IMR-90 (cell line): ENCODE data around the gene DESI1. TPM values are rescaled to one million over a fixed set of nuclear protein-coding genes. Genes with fewer than 3 reads are reported as not detected.

Experiments used
- ATAC-seq: fragments of 200-7000 bp; cut with Tn5 transposase; 2 replicates; pipeline ENCODE4 v1.9.1; 2020; ENCODE audit warnings: low read depth, mild to moderate bottlenecking, moderate library complexity
- BruUV-seq: library from RNA; stranded (reverse); fragments of 400-500 nt; replicated peaks from 2 replicates; lab custom pipeline; 2021; lab: Mats Ljungman, UMichigan
- CTCF ChIA-PET: fragments of 300-600 bp; formaldehyde crosslinking; extraction: SDS; loops from one replicate; lab custom pipeline; 2021; ENCODE audit warnings: antibody characterized with exemption; lab: Yijun Ruan, JAX
- POLR2A ChIA-PET: fragments of 300-600 bp; sonication (Branson Sonifier 250); formaldehyde crosslinking; loops from one replicate; lab custom pipeline; 2022; ENCODE audit warnings: antibody characterized with exemption; ENCODE audit not compliant: unreplicated experiment; lab: Charles Lee
- DNase-seq: peaks from one replicate; pipeline ENCODE4 v3.0.0; 2013
- H2AFZ ChIP-seq: replicated peaks from 2 replicates; pipeline ENCODE3; 2013; ENCODE audit warnings: low read length, mild to moderate bottlenecking; ENCODE audit not compliant: poor library complexity
- H2AK5ac ChIP-seq: 2 replicates; pipeline ENCODE4 v1.6.1; 2013; ENCODE audit warnings: low read depth, low read length, inconsistent platforms
- H2AK9ac ChIP-seq: replicated peaks from 2 replicates; pipeline ENCODE3; 2013; ENCODE audit warnings: mild to moderate bottlenecking, low read depth, low read length, moderate library complexity; ENCODE audit not compliant: poor library complexity
- H2BK120ac ChIP-seq: 2 replicates; pipeline ENCODE4 v1.6.1; 2013; ENCODE audit warnings: low read depth, low read length, inconsistent platforms
- H2BK15ac ChIP-seq: 3 replicates; pipeline ENCODE4 v1.6.1; 2013; ENCODE audit warnings: low read depth, low read length, inconsistent platforms
- H2BK20ac ChIP-seq: 2 replicates; pipeline ENCODE4 v1.6.1; 2013; ENCODE audit warnings: low read depth, mild to moderate bottlenecking, inconsistent platforms, low read length, moderate library complexity
- H2BK5ac ChIP-seq: 2 replicates; pipeline ENCODE4 v1.6.1; 2013; ENCODE audit warnings: mild to moderate bottlenecking, low read depth, low read length, inconsistent platforms; ENCODE audit not compliant: poor library complexity, severe bottlenecking
- H3K14ac ChIP-seq: replicated peaks from 2 replicates; pipeline ENCODE4 v1.6.1; 2013; ENCODE audit warnings: low read depth, low read length, inconsistent platforms
- H3K18ac ChIP-seq: 2 replicates; pipeline ENCODE4 v1.6.1; 2013; ENCODE audit warnings: low read depth, low read length, control low read depth
- H3K23ac ChIP-seq: 2 replicates; pipeline ENCODE4 v1.6.1; 2013; ENCODE audit warnings: low read depth, low read length, inconsistent platforms
- H3K27ac ChIP-seq: 2 replicates; pipeline ENCODE4 v1.5.1; 2013; ENCODE audit warnings: mild to moderate bottlenecking, control low read depth, low read length; ENCODE audit not compliant: insufficient read depth
- H3K27me3 ChIP-seq: 2 replicates; pipeline ENCODE4 v1.6.1; 2013; ENCODE audit warnings: low read length; ENCODE audit not compliant: control insufficient read depth, insufficient read depth
- H3K36me3 ChIP-seq: 2 replicates; pipeline ENCODE4 v1.6.1; 2013; ENCODE audit warnings: low read length, mixed read lengths; ENCODE audit not compliant: control insufficient read depth, insufficient read depth
- H3K4ac ChIP-seq: 2 replicates; pipeline ENCODE4 v1.6.1; 2013; ENCODE audit warnings: low read depth, low read length, inconsistent platforms
- H3K4me1 ChIP-seq: 2 replicates; pipeline ENCODE4 v1.6.1; 2013; ENCODE audit warnings: low read length, mixed read lengths; ENCODE audit not compliant: control insufficient read depth, insufficient read depth
- H3K4me2 ChIP-seq: 2 replicates; pipeline ENCODE4 v1.6.1; 2013; ENCODE audit warnings: low read depth, mild to moderate bottlenecking, control low read depth, low read length, moderate library complexity
- H3K4me3 ChIP-seq: 2 replicates; pipeline ENCODE4 v1.5.1; 2013; ENCODE audit warnings: low read depth, mild to moderate bottlenecking, control low read depth, low read length, moderate library complexity; ENCODE audit not compliant: insufficient read depth
- H3K56ac ChIP-seq: 2 replicates; pipeline ENCODE4 v1.6.1; 2013; ENCODE audit warnings: low read length, inconsistent platforms; ENCODE audit not compliant: insufficient read depth; ENCODE audit errors: extremely low read depth
- H3K79me1 ChIP-seq, 2 experiments: 2 replicates each; pipeline ENCODE4 v1.6.1; 2013; ENCODE audit warnings: low read length in 2 of 2, inconsistent platforms in 1 of 2, low read depth in 1 of 2
- H3K9ac ChIP-seq: 2 replicates; pipeline ENCODE4 v1.6.1; 2013; ENCODE audit warnings: low read depth, low read length, control low read depth
- H3K9me1 ChIP-seq: 2 replicates; pipeline ENCODE4 v1.6.1; 2013; ENCODE audit warnings: low read length, inconsistent platforms; ENCODE audit not compliant: insufficient read depth
- H3K9me3 ChIP-seq: 2 replicates; pipeline ENCODE4 v1.6.1; 2013; ENCODE audit warnings: low read length; ENCODE audit not compliant: control insufficient read depth, insufficient read depth
- H4K20me1 ChIP-seq: 2 replicates; pipeline ENCODE4 v1.6.1; 2013; ENCODE audit warnings: low read length, inconsistent platforms; ENCODE audit not compliant: insufficient read depth
- H4K5ac ChIP-seq: 2 replicates; pipeline ENCODE4 v1.6.1; 2013; ENCODE audit warnings: mild to moderate bottlenecking, low read depth, low read length, control low read depth
- H4K8ac ChIP-seq, 2 experiments: 2 replicates each; pipeline ENCODE4 v1.6.1; 2013; ENCODE audit warnings: low read depth in 2 of 2, low read length in 2 of 2, control low read depth in 1 of 2, inconsistent platforms in 1 of 2
- H4K91ac ChIP-seq: 2 replicates; pipeline ENCODE4 v1.6.1; 2013; ENCODE audit warnings: low read depth, low read length, inconsistent platforms; ENCODE audit not compliant: insufficient read depth
- WGBS, 2 experiments: methylation state at CpG; one replicate each; pipeline versions ENCODE4 v1.1.5 to v1.1.7; 2013; ENCODE audit warnings: missing lambda C conversion rate in 2 of 2; ENCODE audit not compliant: insufficient read length in 1 of 2; ENCODE audit errors: extremely low coverage in 2 of 2; 5-methylcytosine and 5-hydroxymethylcytosine counted together
- dilution Hi-C: fragments of 300-500 bp; cut with HindIII; formaldehyde crosslinking; loops from one replicate; pipeline ENCODE4 v1.14.3; 2018; ENCODE audit warnings: low sequenced_read_pairs; ENCODE audit not compliant: unreplicated experiment
- in situ Hi-C: fragments of 300-500 bp; cut with MboI; formaldehyde crosslinking; loops from 3 replicates; pipeline ENCODE4 v1.14.3; 2019; ENCODE audit warnings: low sequenced_read_pairs, inconsistent platforms, mixed read lengths
- intact Hi-C: fragments of 100-400 bp; cut with micrococcal nuclease; formaldehyde crosslinking; loops from 2 replicates; pipeline ENCODE4 v1.10.0; 2022
- polyA plus RNA-seq, 3 experiments: library from polyadenylated mRNA; depleted of rRNA; stranded (reverse); fragments of >200 nt; gene quantifications; 2 replicates each; pipeline ENCODE4 v1.2.3, GENCODE V29; 2012; ENCODE audit warnings: low replicate concordance in 1 of 3
- total RNA-seq: library from RNA; depleted of rRNA; stranded (reverse); fragments of >200 nt; gene quantifications from 2 replicates; pipeline ENCODE4 v1.2.3, GENCODE V29; 2012
- TF ChIP-seq, protein P1 (sequence below): conservative IDR thresholded peaks from 2 replicates; pipeline ENCODE4 v1.5.1; 2012; ENCODE audit warnings: mild to moderate bottlenecking, low read depth, low read length, improper control_type of control experiment

The DESI1 gene
- total and polyA plus RNA-seq, 2 of the 4 experiments (the other 2 are of a cell fraction), result 14.5 to 24.9 TPM

DNA sequence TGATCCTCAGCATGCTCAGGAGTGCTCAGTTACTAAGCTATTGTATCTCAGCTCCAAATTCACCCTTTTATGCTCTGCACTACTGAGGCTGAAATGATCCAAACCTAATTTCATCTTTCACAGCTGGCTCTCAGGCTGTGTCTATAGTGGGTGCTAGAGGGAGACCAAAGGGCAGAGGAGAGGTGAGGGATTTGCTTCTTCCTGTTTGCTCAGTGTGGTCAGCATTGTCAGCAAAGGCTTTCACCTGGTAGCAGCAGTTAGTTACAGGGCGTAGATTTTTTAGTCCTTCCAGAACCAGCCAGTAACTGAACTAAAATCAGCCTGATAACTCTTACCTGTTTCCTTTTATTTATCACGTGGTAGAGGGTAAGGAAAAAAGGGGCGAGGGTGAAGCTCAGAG, 33.5 kb upstream of the DESI1 start:
- Histone ChIP-seq H3K4ac (no peak overlapping the region), H3K4me1 (0 out of 2 replicates have a peak, but pooled peaks cover 1% of the 10 kb centered on the region), H3K9me1 (peaks cover 8% of the 10 kb centered on the region; the same call in 1 of the 2 replicates), H2AK5ac (no peak overlapping the region), H3K9ac (no peak overlapping the region), H3K4me2 (no peak overlapping the region), H4K91ac (no peak overlapping the region), H3K79me1 (peaks cover 39 to 62% of the 10 kb centered on the region in 2 experiments), H3K4me3 (no peak overlapping the region), H3K27ac (no peak overlapping the region; the same call in 1 of the 2 replicates), H4K8ac (no peak overlapping the region), H3K56ac (no peak overlapping the region), H3K23ac (no peak overlapping the region), H2AFZ (no peak overlapping the region), H2AK9ac (no peak overlapping the region), H3K9me3 (no peaks in the 10 kb centered on the region), H3K14ac (no peak overlapping the region), H3K36me3 (peaks cover 71% of the 10 kb centered on the region), H2BK15ac (no peak overlapping the region), H2BK20ac (no peak overlapping the region), H2BK5ac (no peak overlapping the region), H3K18ac (no peak overlapping the region), H2BK120ac (no peak overlapping the region), H3K27me3 (no peaks in the 10 kb centered on the region), H4K5ac (no peak overlapping the region), H4K20me1 (no peaks in the 10 kb centered on the region; the same call in none of the 2 replicates)
- WGBS, 2 experiments, result no CpG with 5 or more reads among the region's 3 CpGs
- dilution Hi-C loops, result no loop called here
- intact Hi-C loops, result no loop called here
- POLR2A ChIA-PET, result no interaction called here
- in situ Hi-C loops, result no loop called here
- no TSS peak for BruUV-seq
- TF ChIP-seq, protein P1, sequence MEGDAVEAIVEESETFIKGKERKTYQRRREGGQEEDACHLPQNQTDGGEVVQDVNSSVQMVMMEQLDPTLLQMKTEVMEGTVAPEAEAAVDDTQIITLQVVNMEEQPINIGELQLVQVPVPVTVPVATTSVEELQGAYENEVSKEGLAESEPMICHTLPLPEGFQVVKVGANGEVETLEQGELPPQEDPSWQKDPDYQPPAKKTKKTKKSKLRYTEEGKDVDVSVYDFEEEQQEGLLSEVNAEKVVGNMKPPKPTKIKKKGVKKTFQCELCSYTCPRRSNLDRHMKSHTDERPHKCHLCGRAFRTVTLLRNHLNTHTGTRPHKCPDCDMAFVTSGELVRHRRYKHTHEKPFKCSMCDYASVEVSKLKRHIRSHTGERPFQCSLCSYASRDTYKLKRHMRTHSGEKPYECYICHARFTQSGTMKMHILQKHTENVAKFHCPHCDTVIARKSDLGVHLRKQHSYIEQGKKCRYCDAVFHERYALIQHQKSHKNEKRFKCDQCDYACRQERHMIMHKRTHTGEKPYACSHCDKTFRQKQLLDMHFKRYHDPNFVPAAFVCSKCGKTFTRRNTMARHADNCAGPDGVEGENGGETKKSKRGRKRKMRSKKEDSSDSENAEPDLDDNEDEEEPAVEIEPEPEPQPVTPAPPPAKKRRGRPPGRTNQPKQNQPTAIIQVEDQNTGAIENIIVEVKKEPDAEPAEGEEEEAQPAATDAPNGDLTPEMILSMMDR, result no peak
- DNase-seq (no peak), ATAC-seq (no peak)
- CTCF ChIA-PET, result interaction anchor here (1.7 kb wide), 1 partner anchor 13 kb away, joined by 5 read pairs; no protein-coding TSS in a partner anchor
